ENCODE measurements around the gene TMEM87B. TPM values are rescaled to one million over a fixed set of nuclear protein-coding genes. Genes with fewer than 3 reads are reported as not detected.

Gene TMEM87B
- total and polyA plus RNA-seq, 2 of the 4 experiments (the other 2 are of a cell fraction), result 6.3 to 12.5 TPM

DNA sequence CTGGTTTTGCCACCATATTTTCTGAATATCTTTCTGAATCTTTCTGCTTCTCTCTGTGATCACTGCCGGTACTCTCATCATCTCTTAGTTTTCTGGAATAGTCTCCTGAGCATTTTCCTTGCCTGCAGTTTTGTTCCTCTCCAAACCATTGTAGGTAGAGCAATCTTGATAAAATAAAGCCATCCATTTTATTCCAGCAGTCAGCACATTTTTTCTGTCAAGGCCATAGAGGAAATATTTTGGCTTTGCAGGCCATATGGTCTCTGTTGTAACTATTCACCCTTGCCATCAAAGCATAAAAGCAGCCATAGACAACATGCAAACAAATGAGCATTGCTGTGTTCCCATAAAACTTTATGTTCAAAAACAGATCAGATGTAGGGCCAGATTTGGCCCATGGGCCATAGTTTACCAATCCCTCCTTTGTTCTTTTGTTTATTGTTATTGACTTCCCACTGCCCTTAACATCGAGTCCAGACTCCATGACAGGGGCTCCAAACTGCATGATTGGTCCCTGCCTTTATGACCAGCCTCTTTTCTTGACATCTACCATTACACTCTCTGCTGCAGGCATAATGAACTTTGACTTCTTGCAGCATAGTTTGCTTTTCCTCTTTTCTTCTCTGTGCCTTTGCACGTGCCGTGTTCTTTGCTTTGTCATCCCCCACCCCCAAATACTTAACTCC, 29.8 kb downstream of the TMEM87B start:
- H3K18ac ChIP-seq (ENCODE audit: low read depth, low read length), result peak overlapping the region; percentile 6; the same call in 1 of the 2 replicates
- H3K36me3 ChIP-seq (ENCODE audit: control insufficient read depth, insufficient read depth, low read length), result peaks cover 56% of the 10 kb centered on the region
- H3K27me3 ChIP-seq (ENCODE audit: control insufficient read depth, insufficient read depth, low read length), result no peaks in the 10 kb centered on the region
- H3K9ac ChIP-seq (ENCODE audit: low read depth, low read length), result no peak overlapping the region
- H4K20me1 ChIP-seq (ENCODE audit: insufficient read depth, low read length), result no peaks in the 10 kb centered on the region
- no peak overlapping the region for H4K5ac ChIP-seq (ENCODE audit: low read depth, low read length)
- peaks cover 34 to 76% of the 10 kb centered on the region in 2 experiments for H3K79me1 ChIP-seq (ENCODE audit: low read depth in 1 of 2, low read length in 2 of 2)
- no peak for TF ChIP-seq FOS (IDR thresholded peaks at IDR 0.05; ENCODE audit: low read depth, low read length)
- TF ChIP-seq MAFK (IDR thresholded peaks at IDR 0.05; ENCODE audit: low read depth, low read length), result peak; percentile 38; the same call in 1 of the 2 replicates
- no peak overlapping the region for H2AK9ac ChIP-seq (replicated peaks; ENCODE audit: low read depth, low read length, poor library complexity)
- peaks cover 23% of the 10 kb centered on the region for H3K9me1 ChIP-seq (ENCODE audit: insufficient read depth, low read length)
- dilution Hi-C loops (cut with HindIII; ENCODE audit: low sequenced_read_pairs, unreplicated experiment), result no loop called here
- H3K9me3 ChIP-seq (ENCODE audit: control insufficient read depth, insufficient read depth, low read length), result no peaks in the 10 kb centered on the region
- 59% methylated on average over 3 of the region's 4 CpGs; no CpG with 5 or more reads in 1 of the 2 experiments for WGBS, 2 experiments (ENCODE audit: extremely low coverage in 2 of 2, insufficient read length in 1 of 2)
- no peak overlapping the region for H2BK5ac ChIP-seq (ENCODE audit: low read depth, low read length, poor library complexity, severe bottlenecking)
- ChIA-PET CTCF (no interaction called here), POLR2A (ENCODE audit: unreplicated experiment) (no interaction called here)
- DNase-seq (no peak), ATAC-seq (ENCODE audit: low read depth) (no peak)
- no peak overlapping the region for H3K4me2 ChIP-seq (ENCODE audit: low read depth, low read length)
- no peak overlapping the region for H4K91ac ChIP-seq (ENCODE audit: insufficient read depth, low read depth, low read length)
- no peak overlapping the region for H2BK120ac ChIP-seq (ENCODE audit: low read depth, low read length)
- H3K23ac ChIP-seq (ENCODE audit: low read depth, low read length), result no peak overlapping the region
- H4K8ac ChIP-seq (ENCODE audit: low read depth in 2 of 2, low read length in 2 of 2), result no peak overlapping the region
- no peak overlapping the region for H3K27ac ChIP-seq (ENCODE audit: insufficient read depth, low read length)
- H2BK15ac ChIP-seq (ENCODE audit: low read depth, low read length), result no peak overlapping the region
- H2AK5ac ChIP-seq (ENCODE audit: low read depth, low read length), result no peak overlapping the region
- in situ Hi-C loops (cut with MboI; ENCODE audit: low sequenced_read_pairs), result no loop called here
- H3K4me3 ChIP-seq (ENCODE audit: insufficient read depth, low read depth, low read length), result no peak overlapping the region
- H3K56ac ChIP-seq (ENCODE audit: extremely low read depth, insufficient read depth, low read length), result no peak overlapping the region
- H2AFZ ChIP-seq (replicated peaks; ENCODE audit: low read length, poor library complexity), result no peak overlapping the region
- intact Hi-C loops (cut with micrococcal nuclease), result no loop called here
- H3K4me1 ChIP-seq (ENCODE audit: control insufficient read depth, insufficient read depth, low read length), result peaks cover 8% of the 10 kb centered on the region
- H3K14ac ChIP-seq (replicated peaks; ENCODE audit: low read depth, low read length), result no peak overlapping the region
- no peak overlapping the region for H2BK20ac ChIP-seq (ENCODE audit: low read depth, low read length)
- no TSS peak for BruUV-seq (replicated peaks)
- H3K4ac ChIP-seq (ENCODE audit: low read depth, low read length), result no peak overlapping the region

Data from IMR-90 (cell line).